Measurements from ENCODE around the gene JARID2.
"Not testable (repeated sequence)": the region's sequence is repeated elsewhere in the genome, so short reads cannot be mapped to it uniquely, and the experiment has no call there.

The JARID2 gene

GRCh38 chr6:15316754-15317153, 70.9 kb downstream of the JARID2 start:
- no peak for DNase-seq

DNA sequence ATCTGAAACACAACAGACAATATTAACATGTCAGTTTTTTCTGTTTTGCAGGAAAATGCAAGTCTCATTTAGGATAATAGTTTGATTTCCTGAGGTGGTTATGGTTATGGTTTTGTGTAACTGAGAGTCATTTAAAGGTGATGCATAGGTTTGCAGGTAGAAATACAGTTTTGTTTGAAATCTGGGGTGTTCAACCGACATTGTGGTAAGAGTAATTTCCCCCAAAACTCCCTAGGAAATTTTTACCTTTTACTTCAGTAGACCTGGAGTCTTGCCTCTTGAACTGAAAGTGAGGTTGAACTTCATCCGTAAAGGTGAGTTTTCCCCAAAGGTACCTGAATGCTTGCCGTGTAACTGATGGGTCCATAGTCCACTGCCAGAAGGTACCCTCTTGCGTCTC, 71.4 kb downstream of the JARID2 start:
- no peak for DNase-seq

DNA sequence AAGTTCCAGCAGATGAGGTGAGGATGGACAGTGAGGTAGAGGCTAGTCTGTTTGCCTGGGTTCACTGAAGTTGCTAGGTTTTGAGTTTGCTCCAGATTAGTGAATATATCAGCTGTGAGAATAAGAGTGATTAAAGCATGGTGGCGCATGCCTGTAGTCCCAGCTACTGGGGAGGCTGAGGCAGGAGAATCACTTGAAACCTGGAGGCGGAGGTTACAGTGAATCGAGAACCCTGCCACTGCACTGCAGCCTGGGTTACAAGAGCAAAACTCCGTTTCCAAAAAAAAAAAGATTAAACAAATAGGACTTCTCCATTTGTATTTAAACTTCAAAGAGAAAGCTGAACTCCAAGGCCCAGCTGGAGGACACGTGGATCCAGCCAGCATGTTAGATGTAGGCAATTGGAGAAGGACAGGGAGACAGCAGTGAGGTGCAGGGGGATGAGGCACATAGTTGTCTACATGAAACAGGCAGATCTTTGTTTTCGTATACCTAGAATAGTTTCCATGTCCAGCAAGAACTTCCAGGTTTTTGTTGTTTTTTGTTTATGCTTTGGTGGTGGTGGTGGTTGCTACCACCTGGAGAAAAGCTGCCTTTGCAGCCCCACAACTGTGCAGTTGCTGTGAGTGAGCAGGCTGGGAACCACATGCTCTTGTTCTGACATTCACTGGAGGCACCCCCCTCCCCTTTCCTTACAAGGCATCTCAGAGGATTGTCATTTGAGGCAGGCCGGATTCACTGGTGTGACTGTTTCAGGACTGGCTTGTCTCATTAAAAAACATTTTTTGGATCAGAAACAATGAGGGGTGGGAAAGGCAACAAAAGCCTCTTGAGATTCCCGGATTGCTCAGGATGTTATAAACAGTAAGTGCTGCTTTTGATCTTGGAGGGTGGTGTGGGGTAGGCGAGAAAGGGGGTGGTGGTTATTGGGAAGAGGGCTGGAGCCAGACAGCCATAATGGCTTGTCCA, 72.3 kb downstream of the JARID2 start:
- no peak for DNase-seq

DNA sequence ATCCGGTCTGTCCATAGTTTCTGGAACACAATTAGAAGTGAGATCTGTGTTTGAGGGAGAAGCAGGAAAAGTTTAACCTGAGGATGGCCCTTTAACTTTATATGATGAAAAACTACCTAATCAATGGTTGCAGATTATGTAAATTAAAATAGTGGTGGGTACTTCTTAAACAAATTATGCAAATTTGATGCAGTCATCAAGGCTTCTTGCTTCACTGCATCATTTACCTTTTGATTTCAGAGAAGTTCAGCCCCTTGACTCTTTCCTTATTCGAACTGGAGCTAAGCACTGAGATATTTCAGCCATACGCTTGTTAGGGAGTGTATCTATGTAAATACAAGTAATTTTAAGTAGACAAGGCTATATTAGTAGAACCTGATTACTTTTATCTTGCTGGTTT, 73.8 kb downstream of the JARID2 start:
- no peak for DNase-seq

GRCh38 chr6:15320693-15321092, 74.8 kb downstream of the JARID2 start:
- DNase-seq: no peak

GRCh38 chr6:15322184-15322583, 76.3 kb downstream of the JARID2 start:
- DNase-seq: no peak

DNA sequence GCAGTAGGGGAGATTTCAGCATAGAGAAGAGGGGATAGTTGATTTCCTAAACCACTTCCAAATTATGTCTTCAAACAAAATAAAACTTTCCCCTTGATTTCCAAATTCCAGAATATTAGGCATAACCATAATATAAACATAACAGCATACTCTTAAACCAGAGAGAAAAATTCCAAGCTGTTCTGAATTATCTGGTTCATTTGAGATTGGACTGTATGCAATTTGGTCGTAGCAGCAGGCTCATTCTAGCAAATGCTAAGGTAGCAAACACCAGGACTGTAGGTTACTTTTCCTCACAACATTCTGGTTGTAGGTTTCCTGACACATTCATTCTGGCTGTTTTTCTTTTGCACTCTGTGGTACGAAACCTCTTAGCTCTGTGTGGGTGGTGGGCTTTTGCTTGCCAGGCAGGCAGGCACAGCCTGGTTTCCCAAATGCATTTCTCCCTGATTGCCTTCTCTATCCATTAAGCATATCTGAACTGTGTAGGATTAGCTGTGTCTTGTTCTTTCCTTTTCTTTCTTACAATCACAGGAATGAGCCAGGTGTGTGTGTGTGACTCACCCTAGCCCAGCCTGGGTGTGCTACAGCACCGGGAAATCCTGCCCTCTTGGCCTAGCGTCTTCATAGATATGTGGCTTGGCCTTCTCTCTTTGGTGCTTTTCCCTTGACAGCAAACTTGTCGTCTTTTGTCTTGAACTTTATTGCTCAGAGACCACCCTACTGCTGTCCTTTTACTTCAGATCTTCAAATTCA, 77.1 kb downstream of the JARID2 start:
- DNase-seq: no peak

DNA sequence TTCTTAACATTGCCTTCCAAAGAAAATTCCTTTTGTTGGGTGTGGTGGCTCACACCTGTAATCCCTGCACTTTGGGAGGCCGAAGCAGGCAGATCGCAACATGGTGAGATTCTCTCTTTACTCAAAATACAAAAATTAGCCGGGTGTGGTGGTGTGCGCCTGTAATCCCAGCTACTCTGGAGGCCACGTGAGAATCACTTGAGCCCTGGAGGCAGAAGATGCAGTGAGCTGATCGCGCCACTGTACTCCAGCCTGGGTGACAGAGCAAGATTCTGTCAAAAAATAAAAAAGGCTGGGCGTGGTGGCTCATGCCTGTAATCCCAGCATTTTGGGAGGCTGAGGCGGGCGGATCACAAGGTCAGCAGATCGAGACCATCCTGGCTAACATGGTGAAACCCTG, 77.7 kb downstream of the JARID2 start:
- not testable (repeated sequence) for DNase-seq

- DNase-seq: no peak
Measured at GRCh38 chr6:15324427-15324985, 78.6 kb downstream of the JARID2 start.

DNA sequence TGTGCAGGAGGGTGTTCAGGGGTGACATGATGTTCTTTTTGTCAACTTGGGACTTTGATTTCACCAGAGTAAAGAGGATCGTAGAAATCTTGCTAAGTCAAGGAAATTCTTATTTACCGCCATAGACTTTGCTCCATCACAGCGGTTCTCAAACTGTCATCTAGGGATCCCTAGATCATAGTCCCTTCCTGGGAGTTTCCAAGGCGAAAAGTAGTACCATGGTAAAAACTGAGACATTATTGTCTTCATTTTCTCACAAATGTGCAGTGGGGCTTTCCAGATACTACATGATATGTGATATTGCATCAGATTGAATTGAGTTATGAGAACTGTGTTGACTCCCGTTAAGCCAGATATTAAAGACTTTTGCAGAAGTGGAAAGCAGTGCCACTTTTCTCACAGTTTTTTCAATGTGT, 79.7 kb downstream of the JARID2 start:
- DNase-seq: no peak

DNA sequence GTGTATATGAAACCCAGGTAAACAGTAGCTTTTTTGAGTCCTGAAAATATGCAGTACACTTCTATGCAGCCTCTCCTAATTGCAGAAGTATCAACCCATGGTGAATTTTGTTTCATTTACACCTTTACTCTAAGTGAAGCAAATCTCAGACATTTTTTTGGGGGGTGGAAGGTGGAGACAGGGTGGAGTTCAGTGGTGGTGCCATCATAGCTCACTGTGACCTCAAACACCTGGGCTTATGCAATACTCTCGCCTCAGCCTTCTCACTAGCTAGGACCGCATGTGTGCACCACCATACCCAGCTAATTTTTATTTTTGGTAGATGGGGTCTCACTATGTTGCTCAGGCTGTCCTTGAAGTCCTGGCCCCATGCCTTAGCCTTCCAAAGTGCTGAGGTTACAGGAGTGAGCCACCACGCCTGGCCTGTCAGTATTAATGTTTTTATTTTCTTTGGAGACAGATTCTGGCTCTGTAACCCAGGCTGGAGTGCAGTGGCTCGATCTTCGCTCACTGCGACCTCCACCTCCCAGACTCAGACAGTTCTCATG, 80.3 kb downstream of the JARID2 start:
- DNase-seq: no peak

DNA sequence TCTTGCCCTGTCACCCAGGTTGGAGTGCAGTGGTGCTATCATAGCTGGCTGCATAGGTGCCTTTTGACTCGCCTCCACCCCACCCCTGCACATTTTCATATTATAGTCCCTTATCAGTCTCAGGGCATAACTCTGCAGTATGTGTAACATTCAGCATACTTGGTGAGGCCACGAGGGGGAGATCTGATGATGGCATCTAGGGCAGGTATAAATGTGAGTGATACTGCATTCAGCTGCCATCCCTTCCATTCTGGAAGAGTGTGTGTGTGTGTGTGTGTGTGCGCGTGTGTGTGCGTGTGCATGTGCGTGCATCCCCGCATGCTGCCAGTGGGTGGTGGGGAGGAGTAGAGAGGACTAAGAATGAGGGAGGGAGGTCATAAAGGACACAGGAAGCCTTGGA, 81.4 kb downstream of the JARID2 start:
- DNase-seq: no peak

DNA sequence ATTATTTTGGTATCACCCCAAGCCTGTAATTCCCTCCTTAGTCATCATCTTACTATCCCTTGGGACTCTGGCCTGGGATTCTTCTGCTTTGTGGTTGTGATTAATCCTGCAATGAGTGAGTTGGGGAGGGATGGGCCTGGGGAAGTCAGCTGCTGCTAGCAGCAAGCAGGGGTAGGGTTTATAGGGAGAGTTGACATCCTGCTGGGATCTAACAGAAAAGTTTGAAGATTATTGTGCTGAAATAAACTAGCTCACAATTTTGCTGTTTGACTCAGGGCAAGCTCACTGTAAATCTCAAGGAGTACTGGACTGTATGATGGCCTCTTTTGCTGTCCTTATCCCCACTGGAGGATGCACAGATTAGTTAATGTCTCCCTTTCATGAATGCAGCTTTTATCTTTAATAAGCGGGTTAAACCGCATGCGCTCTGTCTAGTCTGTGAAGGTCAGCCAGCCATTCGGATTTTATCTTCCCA, 83.4 kb downstream of the JARID2 start:
- DNase-seq: no peak

- no peak for DNase-seq
Measured at GRCh38 chr6:15330174-15330944, 84.5 kb downstream of the JARID2 start.

DNA sequence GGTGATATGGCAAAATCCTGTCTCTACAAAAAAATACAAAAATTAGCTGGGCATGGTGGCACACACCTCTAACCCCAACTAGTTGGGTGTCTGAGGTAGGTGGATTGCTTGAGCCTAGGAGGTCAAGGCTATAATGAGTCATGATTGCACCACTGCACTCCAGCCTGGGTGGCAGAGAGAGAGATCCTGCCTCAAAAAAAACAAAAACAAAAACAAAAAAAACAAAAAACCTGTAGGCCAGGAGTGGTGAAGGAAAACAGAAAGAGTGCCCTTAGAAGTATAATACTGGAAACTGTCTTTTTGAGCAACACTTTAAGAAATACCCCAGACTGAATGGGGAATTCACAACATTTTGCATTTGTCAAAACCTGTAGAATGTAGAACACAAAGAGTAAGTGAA, 85.3 kb downstream of the JARID2 start:
- no peak for DNase-seq

GRCh38 chr6:15331629-15332251, 85.9 kb downstream of the JARID2 start:
- no peak for DNase-seq

DNA sequence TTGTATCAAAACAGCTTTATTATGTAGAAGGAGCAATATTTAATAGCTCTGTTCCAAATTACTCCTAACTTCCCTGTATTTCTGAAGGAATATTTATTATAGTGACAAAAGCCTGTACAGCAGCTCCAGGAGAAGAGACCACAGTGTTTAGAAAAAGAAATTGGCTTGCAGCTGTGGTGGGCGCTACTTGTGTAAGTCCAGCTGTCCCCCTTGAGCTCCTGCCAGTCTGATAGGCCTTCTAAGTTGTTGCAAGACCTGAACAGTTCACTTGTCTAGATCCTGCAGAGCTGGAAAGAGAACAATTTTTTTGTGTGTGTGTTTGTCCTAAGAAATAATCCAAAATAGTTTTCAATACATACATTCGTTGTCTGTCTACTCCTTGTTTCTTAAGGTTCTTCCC, 86.6 kb downstream of the JARID2 start:
- DNase-seq: no peak

- DNase-seq: no peak
Measured at GRCh38 chr6:15335385-15335784, 89.5 kb downstream of the JARID2 start.

DNA sequence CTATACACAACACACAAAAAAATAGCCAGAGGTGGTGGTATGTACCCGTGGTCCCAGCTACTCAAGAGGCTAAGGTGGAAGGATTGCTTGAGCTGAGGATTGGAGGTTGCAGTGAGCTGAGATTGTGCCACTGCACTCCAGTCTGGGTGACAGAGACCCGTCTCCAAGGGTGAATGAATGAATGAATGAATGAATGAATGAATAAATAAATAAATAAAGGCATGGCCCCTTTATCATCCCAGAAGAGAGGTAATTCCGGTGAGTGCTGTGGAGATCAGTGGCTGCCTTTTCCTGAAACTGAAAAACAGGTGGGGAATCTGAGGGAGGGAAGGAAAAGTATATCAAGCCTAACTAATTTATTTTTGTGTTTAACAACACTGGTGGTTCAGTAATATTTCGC, 90.0 kb downstream of the JARID2 start:
- no peak for DNase-seq

DNA sequence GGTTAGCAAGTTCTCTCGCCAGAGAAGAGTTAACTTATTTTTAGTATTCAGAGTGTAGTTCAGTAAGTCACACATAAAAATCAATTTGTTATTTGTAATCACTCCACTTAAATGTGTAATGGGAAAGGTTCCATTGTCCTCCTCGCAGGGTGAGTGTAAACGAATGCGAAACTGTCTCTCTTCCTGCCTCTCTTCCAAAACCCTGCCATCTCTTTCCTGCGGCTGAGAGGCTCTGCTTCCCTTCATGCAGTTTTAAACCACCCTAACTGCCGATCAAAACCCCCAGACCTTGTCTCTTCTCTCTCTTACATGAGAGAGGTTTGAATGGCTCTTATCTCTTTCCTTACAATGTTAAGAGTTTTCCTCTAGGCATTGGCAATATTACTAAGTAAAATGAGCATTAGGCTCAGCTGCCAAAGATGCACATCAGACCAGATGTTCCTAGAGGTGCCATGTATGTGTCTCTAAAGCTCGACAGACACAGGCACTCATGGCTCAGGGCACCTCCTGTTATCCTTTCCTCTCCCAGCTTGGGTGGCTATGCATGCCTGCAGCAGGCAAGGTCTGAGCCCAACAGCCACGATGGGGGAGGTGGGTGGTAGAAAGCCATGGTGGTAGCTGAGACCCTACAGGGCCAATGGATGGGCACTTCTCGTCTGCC, 91.2 kb downstream of the JARID2 start:
- DNase-seq: no peak

- DNase-seq: no peak
Measured at GRCh38 chr6:15337582-15337981, 91.7 kb downstream of the JARID2 start.

All from central memory CD4-positive, alpha-beta T cell (primary cell).